A673 (cell line): ENCODE measurements around the gene NHERF1. TPM values are rescaled to one million over a fixed set of nuclear protein-coding genes. Genes with fewer than 3 reads are reported as not detected.

Source experiments
- BruUV-seq: library from RNA; stranded (reverse); fragments of 400-500 nt; replicated peaks from 2 replicates; lab custom pipeline; 2021; lab: Mats Ljungman, UMichigan
- CTCF ChIA-PET: fragments of 300-600 bp; sonication (Branson Sonifier 250); formaldehyde crosslinking; loops from one replicate; lab custom pipeline; 2022; ENCODE audit warnings: antibody characterized with exemption; lab: Charles Lee
- POLR2A ChIA-PET: fragments of 300-600 bp; sonication (Branson Sonifier 250); formaldehyde crosslinking; loops from one replicate; lab custom pipeline; 2022; ENCODE audit warnings: antibody characterized with exemption; ENCODE audit not compliant: low non-redundant PET; lab: Charles Lee
- DNase-seq: peaks from one replicate; pipeline ENCODE4 v3.0.0-alpha.2; 2015; ENCODE audit warnings: low spot score
- H3K27ac ChIP-seq: fragments of 200-600 bp; sonication (generic); 2 replicates; pipeline ENCODE4 v1.5.1; 2016; ENCODE audit warnings: mixed run types, low read depth, mild to moderate bottlenecking, mixed read lengths, antibody characterized with exemption, low read length; ENCODE audit not compliant: poor library complexity, severe bottlenecking
- H3K27me3 ChIP-seq: fragments of 200-600 bp; sonication (generic); replicated peaks from 2 replicates; pipeline ENCODE4 v1.6.1; 2017; ENCODE audit warnings: mixed run types, low read depth, mild to moderate bottlenecking, mixed read lengths, antibody characterized with exemption, low read length; ENCODE audit not compliant: insufficient read depth, poor library complexity
- H3K36me3 ChIP-seq: fragments of 200-600 bp; sonication (generic); 2 replicates; pipeline ENCODE4 v1.6.1; 2016; ENCODE audit warnings: mixed run types, mild to moderate bottlenecking, mixed read lengths, antibody characterized with exemption, low read length; ENCODE audit not compliant: insufficient read depth, poor library complexity, severe bottlenecking
- H3K4me1 ChIP-seq: fragments of 200-600 bp; sonication (generic); 2 replicates; pipeline ENCODE4 v1.6.1; 2017; ENCODE audit warnings: mixed run types, mild to moderate bottlenecking, mixed read lengths, antibody characterized with exemption, low read length; ENCODE audit not compliant: insufficient read depth, poor library complexity, severe bottlenecking
- H3K4me3 ChIP-seq: fragments of 200-600 bp; sonication (generic); 2 replicates; pipeline ENCODE4 v1.5.1; 2016; ENCODE audit warnings: low read depth, mixed run types, mild to moderate bottlenecking, mixed read lengths, low read length; ENCODE audit not compliant: poor library complexity, severe bottlenecking
- H3K9me3 ChIP-seq: fragments of 200-600 bp; sonication (generic); 2 replicates; pipeline ENCODE4 v1.6.1; 2016; ENCODE audit warnings: mixed run types, low read depth, mild to moderate bottlenecking, mixed read lengths, antibody characterized with exemption, low read length; ENCODE audit not compliant: poor library complexity, severe bottlenecking
- CTCF ChIP-seq: fragments of 300-800, 200-600 bp; sonication (generic); conservative IDR thresholded peaks from 2 replicates; pipeline ENCODE4 v1.5.1; 2017; ENCODE audit warnings: low read depth, mild to moderate bottlenecking, antibody characterized with exemption, low read length, moderate library complexity, mixed read lengths
- EZH2 ChIP-seq: fragments of 200-600 bp; sonication (generic); IDR thresholded peaks from 2 replicates; pipeline ENCODE4 v1.6.1; 2017; ENCODE audit warnings: borderline replicate concordance, low read depth, mild to moderate bottlenecking, mixed read lengths, antibody characterized with exemption, low read length; ENCODE audit not compliant: poor library complexity, severe bottlenecking
- intact Hi-C: fragments of 100-400 bp; cut with micrococcal nuclease; formaldehyde crosslinking; loops from one replicate; pipeline ENCODE4 v1.10.0; 2022; ENCODE audit not compliant: unreplicated experiment
- total RNA-seq: library from RNA; stranded (reverse); gene quantifications from 2 replicates; pipeline ENCODE4 v1.2.3, GENCODE V29; 2021

The NHERF1 gene
- total RNA-seq, 1 experiment from 2014 or later: 33.8 TPM

DNA sequence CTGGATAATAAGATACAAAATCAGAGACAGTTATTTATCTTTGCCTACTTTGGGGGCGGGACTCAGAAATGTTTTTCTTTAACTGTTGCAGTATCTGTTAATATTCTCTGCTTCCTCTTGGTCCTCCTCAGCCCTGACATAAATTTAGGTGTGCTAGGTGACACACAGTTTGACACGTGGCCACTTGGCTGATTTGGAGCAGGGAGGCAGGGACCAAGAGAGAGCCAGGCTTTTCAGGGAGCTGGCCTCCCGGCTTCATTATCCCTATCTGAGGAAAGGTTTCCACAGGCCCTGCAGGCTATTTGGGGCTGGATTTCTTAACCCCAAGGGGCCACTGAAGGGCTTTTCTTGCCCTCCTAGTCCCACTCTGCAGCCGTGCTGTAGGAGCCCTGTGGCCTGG lies 47.8 kb downstream of the NHERF1 start:
- POLR2A ChIA-PET: no interaction called here
- TF ChIP-seq CTCF (no peak), EZH2 (no peak)
- CTCF ChIA-PET: interaction anchor here (0.6 kb wide), 1 partner anchor 51 kb away, joined by 7 read pairs; no protein-coding TSS in a partner anchor

DNA sequence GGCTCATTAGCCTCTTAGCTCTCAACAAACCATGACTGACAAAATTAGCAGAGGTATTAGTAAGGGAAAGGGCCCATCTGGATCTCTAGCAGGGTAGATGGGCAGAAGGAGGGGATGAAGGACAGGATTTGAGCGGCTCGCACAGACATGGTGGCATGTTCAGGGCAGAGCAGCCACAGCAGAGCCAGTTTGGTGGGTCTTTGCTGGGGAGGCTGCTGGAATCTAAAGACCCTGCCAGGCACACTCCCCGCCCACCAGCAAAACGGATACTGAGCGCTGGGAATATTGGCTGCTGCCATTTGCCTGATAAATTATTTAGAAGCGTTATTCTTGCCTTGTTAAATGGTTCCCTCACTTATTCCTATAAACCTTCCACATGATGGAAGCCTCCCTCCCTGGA lies 48.4 kb downstream of the NHERF1 start:
- POLR2A ChIA-PET: no interaction called here
- H3K27ac ChIP-seq: no peak overlapping the region
- no peak for DNase-seq
- no peak overlapping the region for H3K4me3 ChIP-seq
- no TSS peak for BruUV-seq
- peaks cover 29% of the 10 kb centered on the region for H3K36me3 ChIP-seq
- no peak for TF ChIP-seq EZH2
- no peak for TF ChIP-seq CTCF
- intact Hi-C loops: no loop called here
- H3K4me1 ChIP-seq: no peaks in the 10 kb centered on the region
- CTCF ChIA-PET: interaction anchor here (0.6 kb wide), 1 partner anchor 51 kb away, joined by 7 read pairs; no protein-coding TSS in a partner anchor
- H3K9me3 ChIP-seq: no peaks in the 10 kb centered on the region
- H3K27me3 ChIP-seq: no peaks in the 10 kb centered on the region

More for the DNA sequence above, 47.8 kb downstream of the NHERF1 start:
- DNase-seq: no peak
- Histone ChIP-seq H3K4me3 (no peak overlapping the region), H3K36me3 (peaks cover 29% of the 10 kb centered on the region), H3K4me1 (no peaks in the 10 kb centered on the region), H3K9me3 (no peaks in the 10 kb centered on the region), H3K27ac (no peak overlapping the region), H3K27me3 (no peaks in the 10 kb centered on the region)
- intact Hi-C loops: no loop called here
- no TSS peak for BruUV-seq

DNA sequence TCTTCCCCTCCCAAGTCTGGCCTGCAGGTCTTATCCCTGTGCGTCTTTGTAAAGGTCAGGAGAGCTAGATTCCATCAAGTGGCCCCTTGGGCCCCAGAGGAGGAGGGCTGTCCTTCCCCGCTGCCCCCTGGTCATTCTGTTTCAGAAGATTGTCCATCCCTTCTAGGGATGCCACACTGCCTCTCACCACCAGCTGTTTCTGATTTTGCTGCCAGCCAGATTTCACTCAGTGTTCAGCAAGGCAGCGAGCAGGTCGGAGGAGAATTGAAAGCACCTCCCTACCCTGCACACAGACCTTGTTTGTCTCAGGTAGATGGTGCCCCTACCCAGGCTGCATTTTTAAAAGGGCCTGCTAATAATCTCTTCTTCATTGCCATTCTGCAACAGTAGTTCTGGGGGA lies 49.4 kb downstream of the NHERF1 start:
- intact Hi-C loops: no loop called here
- H3K27ac ChIP-seq: no peak overlapping the region
- POLR2A ChIA-PET: no interaction called here

More for the DNA sequence above, 49.4 kb downstream of the NHERF1 start:
- no TSS peak for BruUV-seq
- no peak for DNase-seq
- H3K9me3 ChIP-seq: no peaks in the 10 kb centered on the region
- H3K27me3 ChIP-seq: no peaks in the 10 kb centered on the region
- TF ChIP-seq CTCF (no peak), EZH2 (no peak)
- no peak overlapping the region for H3K4me3 ChIP-seq
- CTCF ChIA-PET: no interaction called here
- peaks cover 29% of the 10 kb centered on the region for H3K36me3 ChIP-seq
- H3K4me1 ChIP-seq: no peaks in the 10 kb centered on the region
